Measurements from ENCODE around the gene RNF10. TPM values are rescaled to one million over a fixed set of nuclear protein-coding genes. Genes with fewer than 3 reads are reported as not detected.

Gene RNF10
- total RNA-seq, 1 experiment from 2014 or later = 177 TPM

- Histone ChIP-seq H3K27ac (ENCODE audit: low read length) (no peak overlapping the region), H3K9me3 (ENCODE audit: control insufficient read depth, insufficient read depth, low read depth, low read length) (no peaks in the 10 kb centered on the region), H3K4me1 (ENCODE audit: control insufficient read depth, insufficient read depth, low read length) (no peaks in the 10 kb centered on the region), H3K27me3 (ENCODE audit: control insufficient read depth, insufficient read depth, low read length) (no peaks in the 10 kb centered on the region), H3K36me3 (ENCODE audit: control insufficient read depth, insufficient read depth, low read length) (no peaks in the 10 kb centered on the region), H3K4me3 (ENCODE audit: low read depth in 2 of 2, low read length in 2 of 2) (no peak overlapping the region)
- in situ Hi-C loops (cut with HindIII; ENCODE audit: low pct_unique_long_range_greater_than_20kb, low sequenced_read_pairs) = no loop called here
- no TSS peak for BruUV-seq (replicated peaks)
- no peak for DNase-seq (ENCODE audit: low read depth, low spot score)
- no peak; the same call in 1 of the 2 replicates for TF ChIP-seq CTCF (IDR thresholded peaks at IDR 0.05)
- no peak for TF ChIP-seq REST (IDR thresholded peaks at IDR 0.05; ENCODE audit: insufficient read depth in 1 of 2, low read depth in 2 of 2, low read length in 1 of 2)
- no peak for TF ChIP-seq TCF7L2 (IDR thresholded peaks at IDR 0.05; ENCODE audit: low read depth, low read length)
- TF ChIP-seq POLR2AphosphoS5 (IDR thresholded peaks at IDR 0.05; ENCODE audit: low read depth, low read length) = no peak
- no peak for TF ChIP-seq SIN3A (IDR thresholded peaks at IDR 0.05; ENCODE audit: borderline replicate concordance, insufficient read depth, low read depth, low read length)
- POLR2A ChIA-PET = interaction anchor here (0.6 kb wide), 1 partner anchor 39 kb away, joined by 3 read pairs; no protein-coding TSS in a partner anchor
- ATAC-seq = peak; percentile 35; the same call in 1 of the 2 replicates
- CTCF ChIA-PET = interaction anchor here (0.7 kb wide), 1 partner anchor 151 kb away, joined by 19 read pairs; no protein-coding TSS in a partner anchor
- intact Hi-C loops (cut with micrococcal nuclease; ENCODE audit: unreplicated experiment) = no loop called here
These were observed 91.6 kb downstream of the RNF10 start for GRCh38 chr12:120625557-120626419.

Other genes starting within 250 kb of the RNF10 start
- 2,061 TPM for gene RNU4-2, start 242.5 kb upstream of the RNF10 start, total RNA-seq (2021; ENCODE audit: unreplicated experiment)
- gene RNU4-1, start 241.1 kb upstream of the RNF10 start, total RNA-seq (2021; ENCODE audit: unreplicated experiment) = 1,565 TPM
- gene SIRT4, start 232.0 kb upstream of the RNF10 start, total RNA-seq (2021; ENCODE audit: unreplicated experiment) = 1.5 TPM
- 0.69 TPM for gene PLA2G1B, start 206.6 kb upstream of the RNF10 start, total RNA-seq (2021; ENCODE audit: unreplicated experiment)
- 4.1 TPM for gene MSI1, start 165.2 kb upstream of the RNF10 start, total RNA-seq (2021; ENCODE audit: unreplicated experiment)
- 557 TPM for gene COX6A1, start 96.2 kb upstream of the RNF10 start, total RNA-seq (2021; ENCODE audit: unreplicated experiment)
- 23.9 TPM for gene TRIAP1, start 88.0 kb upstream of the RNF10 start, total RNA-seq (2021; ENCODE audit: unreplicated experiment)
- gene GATC, start 87.9 kb upstream of the RNF10 start, total RNA-seq (2021; ENCODE audit: unreplicated experiment) = 34.7 TPM
- gene SRSF9, start 64.6 kb upstream of the RNF10 start, total RNA-seq (2021; ENCODE audit: unreplicated experiment) = 269 TPM
- 482 TPM for gene DYNLL1, start 38.2 kb upstream of the RNF10 start, total RNA-seq (2021; ENCODE audit: unreplicated experiment)
- 42.9 TPM for gene COQ5, start 5.2 kb upstream of the RNF10 start, total RNA-seq (2021; ENCODE audit: unreplicated experiment)
- gene POP5, start 47.0 kb downstream of the RNF10 start, total RNA-seq (2021; ENCODE audit: unreplicated experiment) = 43.7 TPM
- not detected for gene CABP1, start 106.3 kb downstream of the RNF10 start, total RNA-seq (2021; ENCODE audit: unreplicated experiment)
- gene MLEC, start 152.8 kb downstream of the RNF10 start, total RNA-seq (2021; ENCODE audit: unreplicated experiment) = 171 TPM
- gene UNC119B, start 176.1 kb downstream of the RNF10 start, total RNA-seq (2021; ENCODE audit: unreplicated experiment) = 26.0 TPM
- gene ACADS, start 191.5 kb downstream of the RNF10 start, total RNA-seq (2021; ENCODE audit: unreplicated experiment) = 15.9 TPM

All from Panc1 (cell line).